Coronary artery (tissue), 2 donors: ENCODE data around the gene ODAPH.
A peak's percentile ranks its signal among the peaks of the same experiment; 100 is the strongest.
"Not testable (repeated sequence)": the region's sequence is repeated elsewhere in the genome, so short reads cannot be mapped to it uniquely, and the experiment has no call there.

Experiments used
- DNase-seq: peaks from one replicate; pipeline ENCODE4 v3.0.0-alpha.2; 2017; ENCODE audit warnings: low spot score
- H3K27ac ChIP-seq, 2 donors: fragments of 200-600 bp; sonication (generic); one replicate each; pipeline ENCODE4 v1.5.1; 2016 to 2019
- H3K4me3 ChIP-seq: fragments of 200-600 bp; sonication (generic); 2 replicates; pipeline ENCODE4 v1.5.1; 2016; ENCODE audit warnings: mild to moderate bottlenecking, moderate library complexity
- CTCF ChIP-seq: fragments of 200-600 bp; sonication (generic); IDR thresholded peaks from one replicate; pipeline ENCODE4 v1.5.1; 2019; ENCODE audit warnings: antibody characterized with exemption

ODAPH gene

GRCh38 chr4:75514949-75515612 is 40.8 kb upstream of the ODAPH start:
- peak overlapping the region; percentile 94 to 97 for H3K27ac ChIP-seq
- no peak for TF ChIP-seq CTCF
- H3K4me3 ChIP-seq, result peak overlapping the region; percentile 92
- DNase-seq, result no peak

GRCh38 chr4:75516144-75516543 is 39.7 kb upstream of the ODAPH start:
- Histone ChIP-seq H3K4me3 (no peak overlapping the region), H3K27ac (no peak overlapping the region)
- no peak for DNase-seq
- TF ChIP-seq CTCF, result no peak

- H3K4me3 ChIP-seq, DNase-seq, H3K27ac ChIP-seq: not testable (repeated sequence)
Observed at GRCh38 chr4:75519452-75519851, 36.4 kb upstream of the ODAPH start.

- DNase-seq, result no peak
Observed at GRCh38 chr4:75525086-75525485, 30.8 kb upstream of the ODAPH start.

GRCh38 chr4:75525910-75526309 is 30.0 kb upstream of the ODAPH start:
- DNase-seq, result no peak
- Histone ChIP-seq H3K4me3 (no peak overlapping the region), H3K27ac (no peak overlapping the region)
- no peak for TF ChIP-seq CTCF

More at GRCh38 chr4:75525086-75525485, 30.8 kb upstream of the ODAPH start:
- Histone ChIP-seq H3K4me3 (no peak overlapping the region), H3K27ac (no peak overlapping the region)
- no peak for TF ChIP-seq CTCF

GRCh38 chr4:75527482-75527881 is 28.4 kb upstream of the ODAPH start:
- Histone ChIP-seq H3K27ac (no peak overlapping the region), H3K4me3 (no peak overlapping the region)
- no peak for DNase-seq
- no peak for TF ChIP-seq CTCF

GRCh38 chr4:75530556-75531322 is 25.1 kb upstream of the ODAPH start:
- no peak for DNase-seq
- TF ChIP-seq CTCF, result no peak
- H3K27ac ChIP-seq, result no peak overlapping the region
- H3K4me3 ChIP-seq, result no peak overlapping the region

GRCh38 chr4:75531536-75532143 is 24.2 kb upstream of the ODAPH start:
- H3K4me3 ChIP-seq, H3K27ac ChIP-seq, DNase-seq: not testable (repeated sequence)

GRCh38 chr4:75533339-75533887 is 22.5 kb upstream of the ODAPH start:
- H3K27ac ChIP-seq, DNase-seq, H3K4me3 ChIP-seq: not testable (repeated sequence)

GRCh38 chr4:75533926-75534325 is 21.9 kb upstream of the ODAPH start:
- not testable (repeated sequence) for H3K4me3 ChIP-seq, DNase-seq, H3K27ac ChIP-seq

GRCh38 chr4:75537308-75537707 is 18.6 kb upstream of the ODAPH start:
- DNase-seq, H3K4me3 ChIP-seq, H3K27ac ChIP-seq: not testable (repeated sequence)
